Suprapubic skin (tissue), 2 donors: ENCODE data around the gene N4BP2L1.

Experiments
- EP300 ChIP-seq: sonication (generic); formaldehyde crosslinking; IDR thresholded peaks from one replicate; pipeline ENCODE4 v1.6.1; 2017; ENCODE audit warnings: antibody characterized with exemption
- POLR2A ChIP-seq, 2 donors: fragments of 450-650 bp; IDR thresholded peaks; one replicate each; pipeline ENCODE4 v1.6.1; 2017; ENCODE audit warnings: antibody characterized with exemption in 2 of 2, mild to moderate bottlenecking in 2 of 2, moderate library complexity in 2 of 2

- TF ChIP-seq POLR2A (IDR thresholded peaks at IDR 0.05) = no peak
- TF ChIP-seq EP300 = no peak
Measured at GRCh38 chr13:32415019-32415418, 12.9 kb downstream of the N4BP2L1 start.
